Stimulated activated CD8-positive, alpha-beta memory T cell treated with anti-CD3 and anti-CD28 coated beads, Interleukin-15, amount 100 ng/mL, for 24 hours (primary cell): ENCODE results near the gene POC1A.
A peak's percentile ranks its signal among the peaks of the same experiment; 100 is the strongest.

Experiments
- DNase-seq: peaks from one replicate; pipeline ENCODE4 v3.0.0-alpha.2; 2020; ENCODE audit warnings: low read depth

POC1A gene

GRCh38 chr3:52126500-52126899, 27.7 kb downstream of the POC1A start:
- DNase-seq: no peak

DNA sequence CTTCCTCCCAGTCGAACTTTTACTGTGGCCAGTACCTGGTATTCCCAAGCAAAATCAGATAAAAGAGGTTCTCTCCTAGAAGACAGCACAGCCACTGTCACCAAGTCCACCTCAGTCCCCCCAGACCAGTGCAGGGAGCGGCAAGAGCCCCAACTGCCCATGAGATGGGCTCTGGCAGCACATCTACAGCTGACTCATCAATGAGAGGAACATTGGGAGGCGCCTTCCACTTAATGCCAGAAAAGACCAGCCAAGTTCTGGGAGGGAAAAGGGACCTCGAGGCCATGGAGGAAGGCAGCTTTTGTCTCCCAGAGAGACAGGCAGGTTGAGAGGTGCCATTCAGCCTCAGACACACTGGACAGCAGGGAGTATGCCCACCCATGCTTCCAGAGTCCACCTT, 28.2 kb downstream of the POC1A start:
- DNase-seq: no peak

- DNase-seq: no peak
Measured at GRCh38 chr3:52124766-52125165, 29.5 kb downstream of the POC1A start.

DNA sequence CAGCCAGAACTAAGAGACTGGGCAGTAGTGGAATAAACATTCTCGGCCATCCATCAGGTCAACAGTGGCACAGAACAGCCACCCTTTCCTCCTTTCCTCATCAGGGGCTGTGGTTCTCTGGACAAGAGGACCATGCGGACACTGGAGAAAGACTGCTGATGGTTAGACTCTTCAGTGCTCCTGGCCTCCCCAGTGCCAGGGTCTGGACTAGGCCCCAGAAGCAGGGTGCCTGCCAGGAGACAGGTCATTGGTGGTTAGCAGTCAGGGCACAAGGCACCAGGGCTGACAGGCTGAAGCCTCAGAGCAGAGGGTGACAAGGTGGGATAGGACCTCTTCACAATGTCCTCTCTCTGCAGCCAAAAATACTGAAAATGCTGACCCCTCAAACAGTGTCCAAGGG, 30.1 kb downstream of the POC1A start:
- DNase-seq: no peak

DNA sequence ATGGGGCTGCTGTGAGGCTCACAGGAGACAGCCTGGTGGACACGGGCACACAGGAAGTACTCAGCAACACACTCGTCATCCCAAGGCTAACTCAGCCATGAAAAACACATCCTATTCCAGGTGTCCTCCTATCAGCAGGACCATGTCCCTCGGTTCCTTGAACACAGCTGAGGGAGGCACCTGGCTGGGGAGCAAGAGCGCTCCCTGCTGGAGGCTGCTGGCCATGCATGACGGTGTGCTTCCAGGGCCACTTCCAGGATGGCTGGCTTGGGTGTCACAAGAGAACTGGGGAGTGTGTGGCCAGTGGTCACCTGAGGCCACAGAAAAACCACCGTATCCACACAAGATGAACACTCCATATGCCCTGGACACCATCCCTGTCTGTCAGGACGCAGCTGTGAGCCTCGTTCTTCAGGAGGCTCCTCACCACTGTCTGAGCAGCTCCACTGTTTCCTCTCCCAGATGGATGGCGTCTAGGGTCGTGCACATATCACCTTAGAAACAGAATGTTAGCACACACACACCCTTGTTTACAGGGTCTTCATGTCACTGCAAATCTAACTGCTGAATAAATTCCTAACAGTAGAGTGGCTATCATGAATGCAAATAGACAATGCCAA, 31.0 kb downstream of the POC1A start:
- DNase-seq: peak; percentile 57

DNA sequence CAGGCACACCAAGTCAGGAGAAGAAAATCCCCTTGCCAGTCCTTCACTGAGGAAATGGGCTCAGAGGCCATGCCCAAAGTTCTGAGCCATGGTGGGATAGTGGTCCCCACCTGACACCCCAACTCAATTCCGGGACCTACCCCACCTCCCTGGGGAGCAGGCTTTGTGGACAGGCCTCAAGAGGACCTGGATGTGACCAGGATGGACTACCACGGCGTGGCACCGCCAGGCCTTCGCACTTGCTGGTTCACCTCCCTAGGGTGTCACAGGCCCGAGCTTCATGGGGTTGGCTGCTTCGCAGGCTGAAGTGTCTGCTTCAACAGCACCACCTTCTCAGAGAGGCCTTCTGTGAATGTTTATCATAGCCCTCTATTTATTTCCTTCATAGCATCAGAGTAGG, 31.7 kb downstream of the POC1A start:
- no peak for DNase-seq

DNA sequence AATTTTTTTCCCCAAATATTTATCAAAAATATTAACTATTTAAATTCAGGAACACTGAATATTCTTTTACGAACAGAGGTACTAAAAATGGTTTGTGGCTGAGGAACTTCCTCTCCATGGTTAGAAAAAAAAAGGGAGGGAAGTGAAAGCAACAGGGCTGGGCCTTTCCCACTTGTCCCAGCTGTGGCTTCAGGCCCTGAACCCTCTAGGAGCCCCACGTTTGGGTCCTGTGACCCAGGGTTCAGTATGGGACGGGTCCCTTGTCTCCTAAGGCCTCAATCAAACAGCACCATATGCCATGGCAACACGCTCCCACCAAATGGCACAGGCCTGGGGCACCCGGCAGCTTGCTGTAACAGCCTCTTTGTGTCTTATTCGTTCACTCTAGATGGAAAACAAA, 32.4 kb downstream of the POC1A start:
- no peak for DNase-seq

DNA sequence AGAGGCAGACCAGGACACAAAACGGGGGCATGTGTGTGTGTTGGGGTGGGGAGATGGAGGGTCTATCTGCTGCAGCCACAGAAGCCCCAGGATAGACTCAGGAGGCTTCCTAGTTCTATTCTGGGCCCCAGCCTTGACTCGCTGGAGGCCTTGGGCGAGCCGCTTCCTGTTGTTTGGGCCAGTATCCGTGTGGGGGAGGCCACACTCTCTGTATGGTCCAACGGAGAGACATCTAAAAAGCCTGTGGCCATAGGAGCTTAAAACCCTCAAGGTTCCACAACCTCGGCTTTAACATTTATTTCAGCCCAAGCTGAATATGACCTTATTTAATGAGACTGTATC, 32.8 kb downstream of the POC1A start:
- DNase-seq: no peak

GRCh38 chr3:52120556-52121463, 33.4 kb downstream of the POC1A start:
- no peak for DNase-seq

GRCh38 chr3:52119826-52120225, 34.4 kb downstream of the POC1A start:
- no peak for DNase-seq

DNA sequence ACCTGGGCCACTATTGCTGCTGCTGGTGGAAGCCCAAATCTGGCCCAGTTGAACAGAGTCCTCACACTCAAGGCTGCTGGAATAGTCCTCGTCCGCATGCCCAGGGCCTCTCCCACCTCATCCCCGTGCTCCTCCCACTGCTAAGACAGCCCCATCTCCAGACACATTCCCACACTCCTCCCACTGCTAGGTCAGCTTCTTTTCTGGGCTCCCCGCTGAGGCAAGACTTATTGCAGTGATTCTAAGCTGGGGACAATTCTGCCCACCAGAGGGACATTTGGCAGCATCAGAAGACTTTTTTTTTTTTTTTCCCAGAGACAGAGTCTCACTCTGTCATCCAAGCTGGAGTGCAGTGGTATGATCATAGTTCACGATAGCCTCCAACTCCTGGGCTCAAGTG, 35.1 kb downstream of the POC1A start:
- DNase-seq: no peak

GRCh38 chr3:52118156-52118875, 35.9 kb downstream of the POC1A start:
- DNase-seq: no peak

DNA sequence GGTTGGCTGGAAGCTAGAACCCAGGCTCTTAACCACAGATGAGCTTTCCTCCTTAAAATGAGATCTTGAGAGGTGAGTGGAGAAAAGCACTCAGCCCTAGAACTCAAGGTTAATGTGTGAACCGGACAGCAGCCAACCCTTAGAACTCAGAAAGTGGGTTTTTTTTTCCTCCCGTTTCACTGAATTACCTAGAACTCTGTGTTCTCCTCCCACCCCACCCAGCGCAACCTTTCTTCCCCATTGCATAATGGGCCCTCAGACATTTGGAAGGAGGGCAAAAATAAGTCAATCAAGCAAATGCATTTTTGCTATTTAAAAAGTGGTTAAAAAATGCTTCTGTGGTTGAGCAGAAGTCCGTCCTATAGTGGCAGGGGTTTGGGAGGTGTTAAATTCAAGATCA, 36.7 kb downstream of the POC1A start:
- DNase-seq: no peak

GRCh38 chr3:52112056-52112455, 42.2 kb downstream of the POC1A start:
- DNase-seq: no peak

DNA sequence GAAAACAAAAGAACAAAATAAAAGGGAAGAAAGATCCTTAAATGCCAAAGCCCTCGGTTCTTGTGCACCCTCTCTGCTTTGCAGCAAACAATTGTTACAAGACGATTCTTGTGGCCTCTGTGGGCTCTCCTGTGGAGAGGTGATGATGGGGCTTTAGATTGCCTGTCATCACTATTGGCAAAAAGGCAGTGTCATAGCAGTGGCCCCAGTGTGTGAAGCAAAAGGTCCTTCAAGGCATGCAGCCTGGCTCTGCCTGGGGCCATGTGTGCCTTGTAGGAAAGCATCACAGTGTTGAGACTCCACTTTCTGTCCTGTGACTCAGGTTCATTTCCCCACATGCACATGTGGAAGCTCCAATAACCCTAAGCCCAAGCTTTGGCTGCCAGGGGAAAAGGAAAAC, 43.7 kb downstream of the POC1A start:
- DNase-seq: no peak

GRCh38 chr3:52109611-52110301, 44.5 kb downstream of the POC1A start:
- no peak for DNase-seq

- no peak for DNase-seq
Measured at GRCh38 chr3:52108302-52109232, 45.7 kb downstream of the POC1A start.

- no peak for DNase-seq
Measured at GRCh38 chr3:52106951-52107611, 47.1 kb downstream of the POC1A start.

DNA sequence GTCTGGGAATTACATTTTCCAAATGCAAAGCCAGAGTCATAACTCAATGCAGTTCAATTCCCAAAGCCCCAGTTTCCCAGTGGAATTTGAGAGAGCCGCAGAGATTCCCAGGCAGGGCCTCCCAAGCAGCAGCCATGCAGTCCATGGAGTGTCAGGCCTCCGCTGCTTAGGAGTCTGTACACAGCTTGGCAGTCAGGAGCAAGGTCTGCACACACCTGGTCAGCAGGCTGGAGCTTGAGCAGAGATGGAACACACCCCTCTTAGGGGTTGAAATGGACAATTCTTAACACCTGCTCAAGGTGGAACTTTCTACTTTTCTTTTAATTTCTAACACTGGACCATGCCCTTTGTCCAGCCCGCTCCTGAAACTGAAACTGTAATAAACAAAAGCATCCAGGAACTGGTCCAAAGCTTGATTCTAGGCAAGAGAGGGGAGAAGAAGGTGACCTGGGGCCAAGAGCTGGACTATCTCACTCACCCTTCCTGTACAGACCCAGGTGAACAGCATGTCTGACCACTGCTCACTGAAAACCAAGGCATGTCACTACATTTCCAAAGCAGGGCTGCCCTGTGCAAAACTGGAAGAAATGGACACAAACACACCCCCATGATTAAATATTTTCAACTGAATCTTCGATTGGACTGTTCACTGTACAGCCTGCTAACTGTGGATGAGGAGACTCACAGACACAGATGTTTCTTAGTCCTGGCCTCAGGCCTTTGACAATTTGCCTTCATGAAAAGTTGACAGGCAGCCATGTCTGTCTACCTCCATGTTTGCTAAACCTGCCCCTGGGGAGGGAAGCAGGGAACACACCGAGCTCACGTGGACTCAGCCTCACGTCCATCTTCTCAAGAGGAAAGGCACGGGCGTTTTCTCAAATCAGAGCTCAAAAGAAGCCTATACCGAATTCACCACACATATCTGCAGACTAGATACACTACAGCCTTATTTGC, 49.3 kb downstream of the POC1A start:
- no peak for DNase-seq

GRCh38 chr3:52102934-52103333, 51.3 kb downstream of the POC1A start:
- DNase-seq: no peak
